DMS114 treated with DMSO at 0.1 percent for 48 hours (cell line): ENCODE results near the gene REEP5.
A peak's percentile ranks its signal among the peaks of the same experiment; 100 is the strongest.

Experiments used
- DNase-seq: peaks from one replicate; lab custom pipeline; 2025; ENCODE audit not compliant: unreplicated experiment; lab: John Stamatoyannopoulos, UW

REEP5 gene

GRCh38 chr5:112848116-112848811 lies 73.8 kb downstream of the REEP5 start:
- DNase-seq = peak; percentile 77

GRCh38 chr5:112847306-112847705 lies 74.7 kb downstream of the REEP5 start:
- no peak for DNase-seq

GRCh38 chr5:112846556-112846955 lies 75.5 kb downstream of the REEP5 start:
- DNase-seq = no peak

- no peak for DNase-seq
These were observed 77.5 kb downstream of the REEP5 start for GRCh38 chr5:112844489-112844888.

GRCh38 chr5:112833971-112834370 lies 88.1 kb downstream of the REEP5 start:
- DNase-seq = no peak

GRCh38 chr5:112830378-112830777 lies 91.6 kb downstream of the REEP5 start:
- no peak for DNase-seq
